HL-60 (cell line): ENCODE measurements around the gene CEP76.

Experiments used
- DNase-seq, 2 experiments: peaks; one replicate each; pipeline ENCODE4 v3.0.0-alpha.2; 2010 to 2020; ENCODE audit warnings: low read depth in 1 of 2, low spot score in 1 of 2
- H3K27ac ChIP-seq: fragments of 250-450 bp; sonication (Bioruptor Pico); replicated peaks from 2 replicates; pipeline ENCODE4 v1.5.1; 2020; ENCODE audit warnings: mild to moderate bottlenecking, moderate library complexity
- H3K27me3 ChIP-seq: fragments of 250-450 bp; sonication (Bioruptor Pico); 2 replicates; pipeline ENCODE4 v1.5.1; 2021; ENCODE audit warnings: mild to moderate bottlenecking, moderate library complexity; ENCODE audit not compliant: insufficient read depth, poor library complexity, severe bottlenecking
- H3K4me3 ChIP-seq: replicated peaks from 2 replicates; pipeline ENCODE4 v1.5.1; 2011; ENCODE audit warnings: mild to moderate bottlenecking, control low read depth, low read length; ENCODE audit not compliant: insufficient read depth
- CTCF ChIP-seq: IDR thresholded peaks from one replicate; pipeline ENCODE4 v1.5.1; 2011; ENCODE audit warnings: low read length, control low read depth, inconsistent platforms; ENCODE audit not compliant: insufficient read depth
- GABPA ChIP-seq: IDR thresholded peaks from 2 replicates; pipeline ENCODE4 v1.6.1; 2012; ENCODE audit warnings: low read depth
- POLR2AphosphoS5 ChIP-seq: IDR thresholded peaks from 2 replicates; pipeline ENCODE4 v1.6.1; 2012; ENCODE audit warnings: low read depth
- REST ChIP-seq: IDR thresholded peaks from 2 replicates; pipeline ENCODE4 v1.6.1; 2012; ENCODE audit warnings: low read depth; ENCODE audit not compliant: insufficient replicate concordance
- SPI1 ChIP-seq: IDR thresholded peaks from 2 replicates; pipeline ENCODE4 v1.6.1; 2012; ENCODE audit warnings: low read depth, mild to moderate bottlenecking, borderline replicate concordance

CEP76 gene

GRCh38 chr18:12639990-12640880 lies 62.3 kb downstream of the CEP76 start:
- Histone ChIP-seq H3K4me3 (no peak overlapping the region), H3K27me3 (peaks cover 5% of the 10 kb centered on the region), H3K27ac (no peak overlapping the region)
- DNase-seq = no peak
- no peak for TF ChIP-seq POLR2AphosphoS5
- no peak for TF ChIP-seq GABPA
- TF ChIP-seq REST = no peak
- TF ChIP-seq SPI1 = no peak
- no peak for TF ChIP-seq CTCF

GRCh38 chr18:12638644-12639124 lies 63.8 kb downstream of the CEP76 start:
- Histone ChIP-seq H3K27ac (no peak overlapping the region), H3K27me3 (peaks cover 3% of the 10 kb centered on the region), H3K4me3 (no peak overlapping the region)
- TF ChIP-seq CTCF (no peak), REST (no peak), SPI1 (no peak), GABPA (no peak), POLR2AphosphoS5 (no peak)
- no peak for DNase-seq

GRCh38 chr18:12637901-12638643 lies 64.5 kb downstream of the CEP76 start:
- Histone ChIP-seq H3K27ac (no peak overlapping the region), H3K27me3 (no peaks in the 10 kb centered on the region), H3K4me3 (no peak overlapping the region)
- TF ChIP-seq SPI1 (no peak), POLR2AphosphoS5 (no peak)
- DNase-seq = no peak

GRCh38 chr18:12637393-12637792 lies 65.1 kb downstream of the CEP76 start:
- H3K27me3 ChIP-seq = peaks cover under 1% of the 10 kb centered on the region

More at GRCh38 chr18:12637393-12637792, 65.1 kb downstream of the CEP76 start:
- H3K27ac ChIP-seq = no peak overlapping the region
- DNase-seq = no peak
- no peak overlapping the region for H3K4me3 ChIP-seq
- TF ChIP-seq REST (no peak), GABPA (no peak), SPI1 (no peak), CTCF (no peak)
